Stimulated activated CD4-positive, alpha-beta T cell treated with anti-CD3 and anti-CD28 coated beads, Interleukin-4, amount 100 ng/mL, for 4 hours (primary cell): ENCODE data around the gene MVP.
"Not testable (repeated sequence)": the region's sequence is repeated elsewhere in the genome, so short reads cannot be mapped to it uniquely, and the experiment has no call there.

Experiments used
- DNase-seq, 2 experiments: peaks; one replicate each; pipeline ENCODE4 v3.0.0-alpha.2; 2020

Gene MVP

DNA sequence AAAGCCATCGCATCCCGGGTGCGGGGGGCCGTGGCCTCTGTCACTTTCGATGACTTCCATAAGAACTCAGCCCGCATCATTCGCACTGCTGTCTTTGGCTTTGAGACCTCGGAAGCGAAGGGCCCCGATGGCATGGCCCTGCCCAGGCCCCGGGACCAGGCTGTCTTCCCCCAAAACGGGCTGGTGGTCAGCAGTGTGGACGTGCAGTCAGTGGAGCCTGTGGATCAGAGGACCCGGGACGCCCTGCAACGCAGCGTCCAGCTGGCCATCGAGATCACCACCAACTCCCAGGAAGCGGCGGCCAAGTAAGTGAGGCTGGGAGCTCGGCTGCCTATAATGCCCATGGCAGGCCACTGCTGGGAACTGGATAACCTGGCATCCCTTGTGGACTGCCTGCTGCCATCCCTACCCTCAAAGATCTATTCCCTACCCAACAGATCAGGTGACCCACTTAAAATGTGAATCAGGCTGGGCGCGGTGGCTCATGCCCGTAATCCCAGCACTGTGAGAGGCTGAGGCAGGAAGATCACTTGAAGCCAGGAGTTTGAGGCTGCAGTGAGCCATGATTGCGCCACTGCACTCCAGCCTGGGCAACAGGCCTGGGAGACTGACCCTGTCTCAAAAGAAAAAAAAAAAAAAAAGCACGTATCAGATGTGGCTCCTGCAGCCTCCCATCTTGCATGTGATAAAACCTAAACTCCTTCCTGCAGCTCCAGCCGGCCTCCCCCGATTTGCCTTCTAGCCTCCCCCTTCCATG, 24.5 kb downstream of the MVP start:
- no peak for DNase-seq

DNA sequence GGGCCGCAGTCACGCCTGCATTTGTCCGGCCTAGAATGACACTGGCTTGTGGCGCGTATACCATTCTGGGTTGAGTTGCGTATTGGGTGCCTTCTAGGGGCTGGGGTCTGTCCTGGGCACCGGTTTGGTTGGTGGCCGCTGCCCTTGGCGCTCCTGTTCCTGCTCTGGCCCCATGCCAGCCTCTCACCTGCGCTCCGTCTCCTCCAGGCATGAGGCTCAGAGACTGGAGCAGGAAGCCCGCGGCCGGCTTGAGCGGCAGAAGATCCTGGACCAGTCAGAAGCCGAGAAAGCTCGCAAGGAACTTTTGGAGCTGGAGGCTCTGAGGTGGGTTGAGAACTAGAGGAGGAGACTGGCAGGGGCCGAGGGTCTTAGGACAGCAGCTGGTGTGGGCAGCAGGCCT, 25.4 kb downstream of the MVP start:
- no peak for DNase-seq

DNA sequence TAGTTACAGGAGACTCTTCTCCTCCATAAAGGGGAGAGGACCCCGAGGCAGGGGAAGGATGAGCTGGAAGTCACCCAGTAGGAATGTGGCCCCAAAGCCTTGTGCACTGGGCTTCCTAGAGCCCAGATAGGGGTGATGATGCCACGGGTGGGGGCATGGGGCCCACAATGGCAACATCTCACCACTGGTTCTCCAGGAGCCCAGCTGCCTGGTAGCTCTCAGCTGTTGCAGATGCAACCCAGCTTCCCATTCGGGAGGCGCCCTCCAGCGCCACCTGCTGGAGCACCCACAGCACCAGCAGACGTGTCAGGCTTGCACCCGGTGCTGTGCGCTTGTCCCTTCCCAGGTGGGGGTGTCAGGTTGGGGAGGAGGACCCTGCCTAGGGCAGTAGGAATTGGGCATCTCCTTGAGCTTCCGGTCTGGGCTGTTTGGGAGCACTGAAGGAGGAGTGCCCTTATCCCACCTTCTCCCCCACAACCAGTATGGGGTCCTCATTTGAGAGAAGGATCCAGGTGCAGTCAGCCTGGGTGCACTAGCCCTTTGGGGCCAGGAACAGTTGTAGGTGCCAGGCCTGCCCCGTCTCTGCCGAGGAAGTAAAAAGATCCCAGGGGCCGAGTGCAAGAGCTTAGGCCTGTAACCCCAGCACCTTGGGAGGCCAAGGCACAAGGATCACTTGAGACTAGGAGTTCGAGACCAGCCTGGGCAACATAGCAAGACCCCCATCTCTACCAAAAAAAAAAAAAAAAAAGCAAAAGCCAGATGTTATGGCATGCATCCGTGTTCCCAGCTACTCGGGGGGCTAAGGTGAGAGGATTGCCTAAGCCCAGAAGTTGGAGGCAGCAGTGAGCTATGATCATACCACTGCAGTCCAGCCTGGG, 28.4 kb downstream of the MVP start:
- DNase-seq: peak; percentile 75 to 85

DNA sequence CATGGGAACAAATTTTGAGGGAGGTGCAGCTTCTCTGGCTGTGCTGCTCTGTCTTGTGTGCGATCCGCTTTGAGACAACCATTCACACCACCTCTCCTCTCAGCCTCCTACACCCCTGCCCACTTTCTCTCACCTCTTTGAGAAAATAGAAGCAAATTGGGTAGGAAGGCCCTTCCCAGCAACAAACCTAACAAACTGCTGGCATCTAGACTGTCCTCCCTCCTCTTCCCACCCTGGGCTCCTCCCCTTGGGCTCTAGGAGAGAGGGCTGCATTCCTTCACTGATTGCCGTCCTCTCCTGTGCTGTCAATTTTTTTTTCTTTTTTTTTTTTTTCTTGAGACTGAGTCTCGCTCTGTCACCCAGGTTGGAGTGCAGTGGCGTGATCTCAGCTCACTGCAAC, 29.2 kb downstream of the MVP start:
- no peak for DNase-seq

DNA sequence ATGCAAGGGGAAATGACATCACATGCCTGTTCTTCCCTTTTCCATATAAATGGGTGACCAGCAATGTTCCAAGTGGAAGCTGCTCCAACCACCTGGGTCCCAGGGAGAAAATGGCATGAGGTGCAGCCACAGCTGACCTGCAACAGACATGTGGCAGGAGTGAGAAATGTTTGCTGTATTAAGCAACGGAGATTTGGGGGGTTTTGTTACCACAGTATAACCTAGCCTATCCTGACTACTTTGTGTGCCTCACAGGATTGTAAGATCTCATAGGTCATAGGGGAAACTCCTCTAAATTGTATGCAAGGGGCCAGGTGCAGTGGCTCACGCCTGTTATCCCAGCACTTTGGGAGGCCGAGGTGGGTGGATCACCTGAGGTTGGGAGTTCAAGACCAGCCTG, 30.7 kb downstream of the MVP start:
- no peak for DNase-seq

DNA sequence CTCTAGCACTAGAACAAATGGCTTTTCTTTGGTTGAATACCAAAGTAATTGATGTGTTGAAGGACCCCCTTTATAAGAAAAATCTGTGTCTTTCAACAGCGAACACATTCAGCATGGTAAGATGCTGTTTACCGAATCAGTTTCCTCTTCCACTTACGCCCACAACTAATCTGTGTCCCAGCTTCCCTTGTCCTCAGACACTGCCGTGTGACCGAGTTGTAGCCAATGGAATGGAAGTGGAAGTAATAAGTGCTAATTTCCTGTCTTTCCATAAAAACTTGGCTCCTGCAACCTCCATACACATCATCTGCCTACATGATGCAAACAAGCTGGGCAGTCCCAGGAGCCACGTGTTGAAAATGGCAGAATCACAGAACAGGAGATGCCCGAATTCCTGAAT, 32.4 kb downstream of the MVP start:
- no peak for DNase-seq

DNA sequence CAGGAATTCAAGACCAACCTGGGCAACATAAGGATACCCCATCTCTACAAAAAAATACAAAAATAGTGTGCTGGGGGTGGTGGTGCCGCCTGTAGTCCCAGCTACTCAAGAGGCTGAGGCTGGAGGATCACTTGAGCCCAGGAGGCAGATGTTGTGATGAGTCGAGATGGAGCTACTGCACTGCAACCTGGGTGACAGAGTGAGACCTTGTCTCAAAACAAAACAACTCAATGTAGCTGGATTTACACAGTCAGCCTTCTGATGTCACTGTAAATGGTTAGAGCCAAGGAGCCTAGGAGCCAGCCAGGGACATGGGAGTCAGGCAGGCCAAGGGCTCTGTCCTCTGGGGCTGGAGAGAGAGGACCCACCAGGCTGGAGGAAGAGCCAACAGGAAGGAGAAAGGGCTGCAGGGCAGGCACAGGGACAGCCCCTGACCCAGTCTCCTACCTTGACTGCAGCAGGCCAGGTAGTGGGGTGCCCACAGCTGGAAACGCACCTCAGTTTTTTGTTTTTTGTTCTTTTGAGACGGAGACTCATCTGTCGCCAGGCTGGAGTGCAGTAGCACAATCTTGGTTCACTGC, 34.3 kb downstream of the MVP start:
- no peak for DNase-seq

DNA sequence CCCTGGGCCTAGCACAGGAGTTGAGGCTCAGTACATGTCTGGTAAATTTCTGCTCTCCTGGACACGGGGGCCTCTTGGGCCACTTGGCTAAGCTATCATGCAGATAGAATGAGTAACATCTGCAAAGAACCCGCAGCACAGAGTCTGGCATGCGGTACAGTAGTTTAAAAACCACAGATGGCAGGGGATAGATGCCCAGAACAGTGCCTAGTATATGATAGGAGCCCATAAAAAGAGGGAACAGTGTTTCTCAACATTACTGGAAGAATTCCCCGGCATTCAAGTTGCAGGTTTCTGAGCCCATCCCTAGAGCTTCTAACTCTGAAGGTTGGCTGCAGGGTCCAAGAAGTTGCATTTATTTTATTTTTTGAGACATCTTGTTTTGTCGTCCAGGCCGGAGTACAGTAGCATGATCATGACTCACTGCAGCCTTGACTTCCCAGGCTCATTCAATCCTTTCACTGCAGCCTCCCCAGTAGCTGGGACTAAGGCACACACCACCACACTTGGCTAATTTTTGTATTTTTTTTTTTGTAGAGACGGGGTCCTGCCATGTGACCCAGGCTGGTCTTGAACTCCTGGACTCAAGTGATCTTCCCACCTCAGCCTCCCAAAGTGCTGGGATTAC, 37.0 kb downstream of the MVP start:
- no peak for DNase-seq

DNA sequence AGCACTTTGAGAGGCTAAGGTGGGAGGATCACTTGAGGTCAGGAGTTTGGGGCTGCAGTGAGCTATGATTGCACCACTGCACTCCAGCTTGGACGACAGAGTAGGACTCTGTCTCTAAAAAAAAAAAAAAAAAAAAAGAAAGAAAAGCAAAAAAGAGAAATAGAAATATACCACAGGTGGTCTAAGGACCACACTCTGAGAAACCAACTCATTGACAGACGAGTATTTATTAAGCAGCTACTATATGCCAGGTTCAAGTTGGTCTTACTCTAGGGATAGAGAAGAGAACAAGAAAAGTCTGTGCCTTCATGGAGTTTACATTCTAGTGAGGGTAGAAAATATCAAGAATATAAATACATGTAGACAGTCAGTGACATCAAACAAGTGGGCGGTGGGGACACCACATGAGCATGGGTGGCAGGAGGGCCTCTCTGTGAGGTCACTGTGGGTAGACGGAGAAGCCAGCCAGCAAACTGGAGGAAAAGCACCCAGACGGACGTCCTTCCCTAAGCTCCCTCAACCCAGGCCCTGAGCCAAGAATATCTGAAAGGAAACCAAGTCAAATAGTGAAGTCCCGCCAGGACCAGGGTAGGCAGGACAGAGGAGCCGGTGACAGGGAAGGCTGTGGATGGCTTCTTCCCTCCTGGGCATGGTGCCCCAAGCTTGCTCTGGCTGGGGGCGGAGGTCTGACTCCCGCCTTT, 38.0 kb downstream of the MVP start:
- no peak for DNase-seq

DNA sequence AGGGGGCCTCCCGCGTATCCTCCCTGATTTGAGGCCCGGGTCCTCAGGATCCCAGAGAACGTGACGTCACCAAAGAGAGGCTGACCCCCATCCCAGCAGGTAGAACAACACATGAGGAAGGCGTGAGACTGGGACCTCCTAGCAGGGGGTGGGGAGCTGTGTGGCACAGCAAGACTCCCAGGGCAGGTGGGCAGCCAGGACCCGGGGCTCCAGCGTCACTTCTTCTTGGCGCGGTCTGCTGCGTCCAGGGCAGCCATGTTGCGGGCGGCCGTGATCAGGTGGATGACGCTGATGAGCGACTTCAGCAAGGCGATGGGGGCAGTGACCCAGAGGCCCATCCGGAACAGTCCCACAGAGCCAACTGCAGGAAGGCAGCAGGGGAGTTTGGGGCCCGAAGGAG, 38.7 kb downstream of the MVP start:
- no peak for DNase-seq

DNA sequence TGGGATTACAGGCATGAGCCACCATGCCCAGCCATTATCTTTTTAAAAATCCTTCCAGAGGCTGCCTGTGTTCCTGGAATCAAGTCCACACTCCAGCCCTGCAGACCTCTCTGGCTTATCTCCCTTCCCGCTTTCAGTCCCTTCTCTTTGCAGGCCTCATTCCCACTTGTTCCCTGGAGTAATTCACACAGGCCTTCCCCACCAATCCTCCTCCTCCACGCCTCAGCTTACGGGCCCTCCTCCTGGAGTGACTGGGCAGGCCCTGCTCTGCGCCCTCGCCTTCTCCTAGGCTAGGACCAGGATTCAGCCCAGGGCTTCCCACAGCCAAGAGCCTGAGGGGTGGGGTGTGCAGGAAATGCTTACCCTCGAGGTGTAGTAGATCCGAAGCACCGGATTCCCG, 40.0 kb downstream of the MVP start:
- no peak for DNase-seq

DNA sequence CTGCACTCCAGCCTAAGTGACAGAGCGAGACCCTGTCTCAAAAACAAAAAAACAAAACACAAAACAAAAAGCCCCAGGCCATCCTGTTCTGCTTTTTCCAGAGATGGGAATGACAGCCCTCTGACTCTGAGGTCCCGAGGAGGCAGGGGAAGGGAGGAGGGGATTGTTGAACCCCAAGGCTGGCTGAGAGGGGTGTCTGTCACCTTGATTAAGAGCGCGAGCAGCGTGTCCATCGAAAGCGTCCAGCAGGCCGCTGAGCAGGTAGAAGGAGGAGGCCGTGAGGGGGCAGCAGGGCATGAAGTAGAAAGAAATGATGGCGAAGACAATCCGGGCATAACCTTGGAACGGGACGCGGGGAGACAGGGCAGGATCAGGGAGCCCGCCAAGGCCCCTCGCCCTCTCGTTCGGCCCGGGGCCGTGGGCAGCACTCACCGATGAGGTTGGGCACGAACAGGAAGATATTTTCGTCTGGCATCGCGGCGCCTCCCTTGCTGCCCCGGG, 42.2 kb downstream of the MVP start:
- no peak for DNase-seq

DNA sequence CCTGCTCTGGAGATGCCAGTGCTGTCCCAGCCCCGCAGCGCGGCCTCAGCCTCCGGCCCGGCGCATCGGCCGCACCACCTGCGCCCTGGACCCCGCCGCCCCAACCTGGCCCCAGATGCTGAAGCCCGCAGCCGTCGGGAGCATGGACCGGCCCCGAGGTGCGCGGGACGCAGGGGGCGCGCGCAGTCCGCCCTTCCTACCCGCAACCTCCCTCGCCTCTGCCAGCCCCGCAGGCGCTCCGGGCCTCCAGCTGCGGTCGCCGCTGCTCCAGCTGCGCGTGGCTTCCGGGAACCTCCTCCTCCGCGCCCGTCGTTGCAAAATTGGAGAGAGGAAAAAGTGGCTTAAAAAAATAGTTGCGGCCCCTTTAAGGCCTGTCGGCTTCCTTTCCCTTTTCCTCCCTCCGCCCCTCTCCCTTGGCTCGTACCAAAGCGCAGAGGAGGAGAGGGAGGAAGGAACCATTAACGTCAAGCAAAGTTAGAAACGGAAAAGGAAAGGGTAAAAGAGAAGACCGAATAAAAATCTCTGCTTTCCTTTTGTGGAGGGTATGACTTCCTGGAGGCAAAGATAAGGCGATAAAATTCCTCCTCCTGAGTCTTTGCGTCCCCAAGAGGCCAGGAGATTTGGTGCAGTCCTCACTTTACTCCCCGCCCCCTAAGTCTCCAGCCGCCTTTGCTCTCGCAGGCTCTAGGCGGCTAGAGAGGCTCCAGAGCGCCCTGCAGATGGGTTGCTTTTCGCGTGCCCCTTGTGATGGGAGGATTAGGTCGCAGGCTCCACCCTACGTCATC, 42.8 kb downstream of the MVP start, which contains the start of gene CDIPT:
TSS of gene CDIPT (minus strand) at position 343 of the 785 bp plus-strand sequence. CDS start 369 bp downstream, outside the sequence.
- DNase-seq: peak; percentile 88 to 92

DNA sequence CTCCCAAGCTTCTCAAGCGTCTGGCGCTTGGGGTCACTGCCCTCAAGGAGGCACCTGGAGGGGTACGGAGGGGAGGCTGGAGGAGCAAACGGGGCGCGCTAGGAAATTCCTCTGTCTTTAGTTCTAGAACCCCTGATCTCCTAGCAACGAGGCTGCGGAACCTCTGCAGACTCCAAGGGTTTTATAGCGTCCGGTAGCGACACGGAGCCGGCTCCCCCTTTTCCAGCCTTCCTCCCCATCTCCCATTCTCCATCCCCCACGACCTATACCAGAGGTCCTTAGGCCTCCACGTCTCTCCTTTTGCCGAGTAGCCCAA, 43.4 kb downstream of the MVP start:
- DNase-seq: no peak

DNA sequence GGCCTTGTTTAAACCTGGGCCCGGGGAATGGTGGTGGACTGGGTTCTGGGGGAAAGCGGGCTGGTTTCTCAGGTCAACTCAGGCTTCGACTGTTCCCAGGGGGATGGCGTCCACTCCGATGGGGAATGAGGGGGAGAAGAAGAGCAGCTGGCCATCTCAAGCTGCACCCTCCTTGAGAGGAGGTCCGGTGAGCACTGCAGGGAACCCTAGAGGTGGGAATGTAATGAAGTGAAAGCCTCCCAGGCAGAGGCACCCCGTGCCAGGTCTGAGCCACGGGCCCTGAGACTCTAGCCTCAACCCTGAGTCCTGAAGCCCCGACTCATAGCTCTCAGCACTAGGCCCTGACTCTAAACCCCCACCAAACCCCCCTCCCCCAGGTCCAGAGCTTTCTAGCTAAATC, 43.9 kb downstream of the MVP start:
- DNase-seq: no peak

DNA sequence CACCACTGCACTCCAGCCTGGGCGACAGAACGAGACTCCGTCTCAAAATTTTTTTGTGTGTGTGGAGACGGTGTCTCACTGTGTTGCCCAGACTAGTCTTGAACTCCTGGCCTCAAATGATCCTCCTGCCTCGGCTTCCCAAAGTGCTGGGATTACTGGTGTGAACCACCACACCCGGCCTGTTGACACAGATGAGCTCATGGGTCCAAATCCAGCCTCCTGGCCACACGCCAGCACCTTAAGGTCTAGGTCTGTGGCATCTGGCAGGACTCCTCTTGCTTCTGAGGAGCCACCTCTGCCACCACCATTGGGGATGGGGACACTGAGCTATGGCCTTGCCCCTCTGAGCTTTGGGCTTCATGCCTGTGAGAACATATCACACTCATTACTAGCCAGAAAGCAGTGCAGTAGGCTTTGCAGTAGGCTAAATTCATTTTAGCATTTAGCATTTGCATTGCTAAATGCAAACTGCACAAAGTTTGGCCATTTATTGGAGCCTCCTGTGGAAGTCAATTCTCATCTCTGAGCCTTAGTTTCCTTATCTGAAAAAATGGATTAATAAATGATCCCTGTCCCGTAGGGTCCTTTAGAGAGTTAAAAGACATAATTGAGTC, 48.2 kb downstream of the MVP start:
- DNase-seq: no peak

DNA sequence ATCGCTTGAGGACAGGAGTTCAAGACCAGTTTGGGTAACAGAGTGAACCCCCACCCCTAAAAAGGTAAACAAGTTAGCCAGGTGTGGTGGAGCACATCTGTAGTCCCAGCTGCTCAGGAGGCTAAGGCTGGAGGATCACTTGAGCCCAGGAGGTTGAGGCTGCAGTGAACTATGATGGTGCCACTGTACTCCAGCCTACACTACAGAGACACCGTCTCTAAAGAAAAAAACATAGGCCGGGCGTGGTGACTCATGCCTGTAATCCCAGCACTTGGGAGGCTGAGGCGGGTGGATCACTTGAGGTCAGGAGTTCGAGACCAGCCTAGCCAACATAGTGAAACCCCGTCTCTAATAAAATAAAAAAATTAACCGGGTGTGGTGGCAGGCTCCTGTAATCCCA, 48.8 kb downstream of the MVP start:
- DNase-seq: not testable (repeated sequence)

DNA sequence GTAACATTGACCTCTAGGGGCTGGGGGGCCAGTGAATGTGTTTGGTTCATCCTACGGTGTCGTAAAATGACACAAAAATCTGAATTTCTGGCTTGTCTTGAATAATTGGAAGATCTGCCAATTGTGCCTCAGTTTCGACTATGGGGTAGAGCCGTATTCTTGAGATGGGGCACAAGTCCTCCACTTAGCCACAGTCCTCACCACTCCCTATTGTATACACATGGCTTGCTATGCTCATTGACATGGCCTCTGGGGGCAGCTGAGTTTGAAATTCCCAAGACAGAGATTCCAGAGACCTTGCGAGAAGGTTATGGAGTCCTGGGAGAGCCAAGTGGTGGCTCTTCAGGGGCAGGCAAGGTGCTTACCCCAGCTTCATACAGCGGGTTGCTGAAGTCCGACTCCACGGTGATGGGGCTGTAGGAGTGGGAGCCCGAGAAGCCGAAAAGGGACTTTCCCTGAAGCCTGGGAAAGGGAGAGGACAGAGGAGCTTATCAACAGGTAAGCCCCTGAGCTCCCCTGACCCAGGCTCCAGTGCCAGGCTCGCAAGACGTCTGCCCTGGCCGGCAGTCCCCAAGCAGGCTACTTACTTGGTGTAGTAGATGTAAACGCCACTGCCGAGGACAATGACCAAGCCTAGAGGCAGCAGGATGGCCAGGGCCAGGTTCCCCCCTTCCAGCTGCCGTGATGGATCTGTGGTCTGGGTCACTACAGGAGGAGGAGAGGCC, 51.7 kb downstream of the MVP start:
- DNase-seq: no peak

DNA sequence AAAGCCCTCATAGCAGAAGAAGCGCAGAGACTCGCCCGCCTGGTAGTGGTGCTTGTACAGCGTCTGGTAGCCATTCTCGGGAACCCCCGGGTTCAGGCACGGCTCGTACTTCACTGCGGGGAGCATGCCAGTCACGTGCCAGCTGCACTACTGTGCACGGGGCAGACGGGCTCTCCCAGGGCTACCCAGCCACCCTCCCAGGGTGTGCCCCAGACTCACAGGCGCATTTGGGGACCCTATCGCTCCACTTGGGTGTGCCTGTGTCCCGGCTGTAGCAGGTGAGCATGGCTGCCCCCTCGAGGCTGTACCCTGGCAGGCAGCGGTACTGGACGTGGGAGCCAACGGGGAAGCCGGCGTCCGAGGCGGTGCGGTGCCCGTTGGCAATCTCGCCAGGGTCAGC, 53.1 kb downstream of the MVP start:
- no peak for DNase-seq

DNA sequence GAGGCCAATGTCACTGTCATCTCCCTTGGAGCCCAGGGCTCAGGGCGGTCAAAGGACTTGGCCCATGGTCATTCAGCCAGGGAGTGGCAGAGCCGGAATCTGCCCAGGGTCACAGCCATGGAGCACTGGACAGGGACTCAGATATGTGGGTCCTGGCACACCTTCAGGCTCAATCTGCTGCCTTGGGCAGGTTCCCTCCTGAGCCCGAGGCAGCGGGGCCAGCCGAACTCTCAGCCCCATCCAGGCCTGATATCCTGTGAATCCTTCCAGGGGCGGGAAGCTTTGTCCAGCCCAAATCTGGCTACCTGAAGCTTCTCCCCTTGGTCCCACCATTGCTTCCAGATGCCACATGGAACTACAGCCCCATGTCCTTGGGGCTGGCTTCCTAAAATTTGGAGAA, 54.9 kb downstream of the MVP start:
- no peak for DNase-seq

DNA sequence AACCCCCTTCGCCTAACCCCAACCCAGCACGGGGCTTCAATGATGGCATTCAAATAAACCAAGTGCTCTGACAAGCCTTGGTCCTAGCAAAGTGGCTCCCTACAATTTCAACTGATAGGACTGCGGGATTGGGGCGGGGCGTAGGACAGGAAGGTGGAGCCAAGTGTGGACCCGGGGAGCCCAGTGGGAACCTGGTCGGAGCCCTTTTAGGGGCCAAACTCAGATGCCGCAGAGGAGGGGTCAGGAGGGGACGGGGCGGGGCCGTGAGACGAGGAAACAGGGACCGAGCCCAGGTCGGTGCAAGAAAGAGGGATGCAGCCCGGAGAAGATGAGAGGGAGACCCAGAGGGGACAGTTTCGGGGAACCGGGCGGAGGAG, 55.9 kb downstream of the MVP start:
- DNase-seq: no peak
